RWPE2 (cell line): ENCODE data around the gene FARP2.

ENCODE experiments used
- ATAC-seq: fragments of 200-7000 bp; cut with Tn5 transposase; 3 replicates; pipeline ENCODE4 v1.9.1; 2021; ENCODE audit warnings: low read depth
- DNase-seq: peaks from one replicate; pipeline ENCODE4 v3.0.0-alpha.2; 2020; ENCODE audit warnings: low spot score
- H3K27ac ChIP-seq: fragments of 450-650 bp; 2 replicates; pipeline ENCODE4 v1.5.1; 2017; ENCODE audit warnings: mild to moderate bottlenecking; ENCODE audit not compliant: poor library complexity, severe bottlenecking
- H3K27me3 ChIP-seq: fragments of 250-450 bp; sonication (Bioruptor Pico); 2 replicates; pipeline ENCODE4 v1.5.1; 2021; ENCODE audit warnings: mild to moderate bottlenecking, moderate library complexity; ENCODE audit not compliant: insufficient read depth, poor library complexity, severe bottlenecking
- H3K36me3 ChIP-seq: fragments of 250-450 bp; sonication (Bioruptor Pico); 2 replicates; pipeline ENCODE4 v1.5.1; 2020; ENCODE audit warnings: low read depth, mild to moderate bottlenecking, moderate library complexity
- H3K4me1 ChIP-seq: fragments of 250-450 bp; sonication (Bioruptor Pico); 2 replicates; pipeline ENCODE4 v1.5.1; 2021; ENCODE audit warnings: mild to moderate bottlenecking, moderate library complexity; ENCODE audit not compliant: insufficient read depth, poor library complexity, severe bottlenecking
- H3K4me3 ChIP-seq: fragments of 250-450 bp; sonication (Bioruptor Pico); 2 replicates; pipeline ENCODE4 v1.5.1; 2021; ENCODE audit warnings: mild to moderate bottlenecking, moderate library complexity; ENCODE audit not compliant: severe bottlenecking
- H3K9me3 ChIP-seq: fragments of 250-450 bp; sonication (Bioruptor Pico); 2 replicates; pipeline ENCODE4 v1.5.1; 2021; ENCODE audit warnings: mild to moderate bottlenecking, moderate library complexity; ENCODE audit not compliant: severe bottlenecking
- CTCF ChIP-seq: fragments of 450-650 bp; IDR thresholded peaks from one replicate; pipeline ENCODE4 v1.5.1; 2017; ENCODE audit warnings: mild to moderate bottlenecking, moderate library complexity; ENCODE audit not compliant: poor library complexity, severe bottlenecking

FARP2 gene, protein sequence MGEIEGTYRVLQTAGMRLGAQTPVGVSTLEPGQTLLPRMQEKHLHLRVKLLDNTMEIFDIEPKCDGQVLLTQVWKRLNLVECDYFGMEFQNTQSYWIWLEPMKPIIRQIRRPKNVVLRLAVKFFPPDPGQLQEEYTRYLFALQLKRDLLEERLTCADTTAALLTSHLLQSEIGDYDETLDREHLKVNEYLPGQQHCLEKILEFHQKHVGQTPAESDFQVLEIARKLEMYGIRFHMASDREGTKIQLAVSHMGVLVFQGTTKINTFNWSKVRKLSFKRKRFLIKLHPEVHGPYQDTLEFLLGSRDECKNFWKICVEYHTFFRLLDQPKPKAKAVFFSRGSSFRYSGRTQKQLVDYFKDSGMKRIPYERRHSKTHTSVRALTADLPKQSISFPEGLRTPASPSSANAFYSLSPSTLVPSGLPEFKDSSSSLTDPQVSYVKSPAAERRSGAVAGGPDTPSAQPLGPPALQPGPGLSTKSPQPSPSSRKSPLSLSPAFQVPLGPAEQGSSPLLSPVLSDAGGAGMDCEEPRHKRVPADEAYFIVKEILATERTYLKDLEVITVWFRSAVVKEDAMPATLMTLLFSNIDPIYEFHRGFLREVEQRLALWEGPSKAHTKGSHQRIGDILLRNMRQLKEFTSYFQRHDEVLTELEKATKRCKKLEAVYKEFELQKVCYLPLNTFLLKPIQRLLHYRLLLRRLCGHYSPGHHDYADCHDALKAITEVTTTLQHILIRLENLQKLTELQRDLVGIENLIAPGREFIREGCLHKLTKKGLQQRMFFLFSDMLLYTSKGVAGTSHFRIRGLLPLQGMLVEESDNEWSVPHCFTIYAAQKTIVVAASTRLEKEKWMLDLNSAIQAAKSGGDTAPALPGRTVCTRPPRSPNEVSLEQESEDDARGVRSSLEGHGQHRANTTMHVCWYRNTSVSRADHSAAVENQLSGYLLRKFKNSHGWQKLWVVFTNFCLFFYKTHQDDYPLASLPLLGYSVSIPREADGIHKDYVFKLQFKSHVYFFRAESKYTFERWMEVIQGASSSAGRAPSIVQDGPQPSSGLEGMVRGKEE

GRCh38 chr2:241355983-241356870 is at the start of gene FARP2:
TSS of gene FARP2 (plus strand) at chr2:241356285. CDS start at chr2:241373108, 16,823 bp downstream.
- H3K27me3 ChIP-seq, result no peaks in the 10 kb centered on the region
- H3K4me1 ChIP-seq, result peaks cover 11% of the 10 kb centered on the region
- no peak for TF ChIP-seq CTCF
- H3K36me3 ChIP-seq, result peaks cover 34% of the 10 kb centered on the region
- peak within 1 kb of the TSS; percentile 78 for H3K4me3 ChIP-seq
- DNase-seq (peak; percentile 99), ATAC-seq (peak; percentile 86)
- peak within 1 kb of the TSS; percentile 56 for H3K27ac ChIP-seq
- no peaks in the 10 kb centered on the region for H3K9me3 ChIP-seq

- Histone ChIP-seq H3K9me3 (no peaks in the 10 kb centered on the region), H3K27me3 (no peaks in the 10 kb centered on the region), H3K4me3 (no peak overlapping the region), H3K4me1 (peaks cover 22% of the 10 kb centered on the region), H3K36me3 (peaks cover 27% of the 10 kb centered on the region), H3K27ac (no peak overlapping the region)
- no peak for ATAC-seq
- no peak for TF ChIP-seq CTCF
- no peak for DNase-seq
Observed at GRCh38 chr2:241307055-241307454, 49.0 kb upstream of the FARP2 start.

DNA sequence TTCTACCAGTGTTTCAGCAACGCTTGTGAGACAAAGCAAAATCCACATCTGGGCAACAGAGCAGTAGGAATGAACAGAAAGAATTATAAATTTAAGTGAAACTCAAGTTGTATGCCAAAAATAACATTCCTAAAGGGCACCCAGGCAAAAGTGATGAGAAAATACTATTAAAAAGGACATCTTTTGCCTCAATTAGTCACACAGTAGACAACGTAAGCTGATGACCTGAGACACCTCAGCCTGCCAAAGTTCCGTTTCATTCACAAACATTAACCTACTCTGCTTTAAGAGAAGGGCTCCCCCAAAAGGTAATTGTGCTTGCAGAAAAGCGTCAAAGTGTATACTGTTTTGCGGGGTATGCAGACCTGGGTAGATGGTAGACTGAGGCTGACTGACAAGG is 47.8 kb upstream of the FARP2 start:
- H3K27me3 ChIP-seq, result no peaks in the 10 kb centered on the region
- no peak for DNase-seq
- TF ChIP-seq CTCF, result no peak
- no peak overlapping the region for H3K27ac ChIP-seq
- H3K4me1 ChIP-seq, result peaks cover 35% of the 10 kb centered on the region
- no peak overlapping the region for H3K4me3 ChIP-seq
- ATAC-seq, result no peak
- H3K9me3 ChIP-seq, result no peaks in the 10 kb centered on the region
- H3K36me3 ChIP-seq, result peaks cover 27% of the 10 kb centered on the region

- ATAC-seq (no peak), DNase-seq (no peak)
- H3K4me1 ChIP-seq, result peaks cover 42% of the 10 kb centered on the region
- TF ChIP-seq CTCF, result no peak
- no peak overlapping the region for H3K27ac ChIP-seq
- H3K27me3 ChIP-seq, result no peaks in the 10 kb centered on the region
- H3K4me3 ChIP-seq, result no peak overlapping the region
- peaks cover 30% of the 10 kb centered on the region for H3K36me3 ChIP-seq
- no peaks in the 10 kb centered on the region for H3K9me3 ChIP-seq
Observed at GRCh38 chr2:241308832-241309500, 47.1 kb upstream of the FARP2 start.
